Measurements from ENCODE around the gene NUP85.
"Not testable (repeated sequence)": the region's sequence is repeated elsewhere in the genome, so short reads cannot be mapped to it uniquely, and the experiment has no call there.

Gene NUP85

GRCh38 chr17:75205037-75205792, at the start of gene NUP85:
TSS of gene NUP85 (plus strand) at chr17:75205679. CDS start at chr17:75205762, 83 bp downstream.
- peak; percentile 95 for DNase-seq (ENCODE audit: low read depth)

- DNase-seq (ENCODE audit: low read depth) = peak; percentile 20
Observed at GRCh38 chr17:75158480-75158879, 47.0 kb upstream of the NUP85 start.

- DNase-seq (ENCODE audit: low read depth) = peak; percentile 46
Observed at GRCh38 chr17:75159196-75160031, 46.1 kb upstream of the NUP85 start.

- no peak for DNase-seq (ENCODE audit: low read depth)
Observed at GRCh38 chr17:75160211-75160610, 45.3 kb upstream of the NUP85 start.

- DNase-seq (ENCODE audit: low read depth) = no peak
Observed at GRCh38 chr17:75163074-75163473, 42.4 kb upstream of the NUP85 start.

- DNase-seq (ENCODE audit: low read depth) = not testable (repeated sequence)
Observed at GRCh38 chr17:75164606-75165005, 40.9 kb upstream of the NUP85 start.

GRCh38 chr17:75168998-75169397, 36.5 kb upstream of the NUP85 start:
- DNase-seq (ENCODE audit: low read depth) = no peak

GRCh38 chr17:75173526-75173925, 32.0 kb upstream of the NUP85 start:
- no peak for DNase-seq (ENCODE audit: low read depth)

GRCh38 chr17:75174996-75175395, 30.5 kb upstream of the NUP85 start:
- no peak for DNase-seq (ENCODE audit: low read depth)

GRCh38 chr17:75176625-75177024, 28.9 kb upstream of the NUP85 start:
- DNase-seq (ENCODE audit: low read depth) = no peak

GRCh38 chr17:75178453-75178852, 27.0 kb upstream of the NUP85 start:
- no peak for DNase-seq (ENCODE audit: low read depth)

- no peak for DNase-seq (ENCODE audit: low read depth)
Observed at GRCh38 chr17:75181110-75181509, 24.4 kb upstream of the NUP85 start.

GRCh38 chr17:75181608-75182318, 23.7 kb upstream of the NUP85 start:
- peak; percentile 29 for DNase-seq (ENCODE audit: low read depth)

- no peak for DNase-seq (ENCODE audit: low read depth)
Observed at GRCh38 chr17:75182319-75182568, 23.2 kb upstream of the NUP85 start.

GRCh38 chr17:75182569-75183436, 22.7 kb upstream of the NUP85 start, which contains the start of gene SUMO2:
TSS of gene SUMO2 (minus strand) at chr17:75182959. CDS start at chr17:75182834, 125 bp downstream.
- DNase-seq (ENCODE audit: low read depth) = peak; percentile 92

- no peak for DNase-seq (ENCODE audit: low read depth)
Observed at GRCh38 chr17:75183999-75184884, 21.2 kb upstream of the NUP85 start.

GRCh38 chr17:75188614-75189013, 16.9 kb upstream of the NUP85 start:
- DNase-seq (ENCODE audit: low read depth) = no peak

GRCh38 chr17:75191584-75191983, 13.9 kb upstream of the NUP85 start:
- DNase-seq (ENCODE audit: low read depth) = peak; percentile 37

- peak; percentile 81 for DNase-seq (ENCODE audit: low read depth)
Observed at GRCh38 chr17:75194879-75195278, 10.6 kb upstream of the NUP85 start.

GRCh38 chr17:75199886-75200618, 5.4 kb upstream of the NUP85 start:
- no peak for DNase-seq (ENCODE audit: low read depth)

All from EH (cell line).